ENCODE results near the gene GPAM.
"Not testable (repeated sequence)": the region's sequence is repeated elsewhere in the genome, so short reads cannot be mapped to it uniquely, and the experiment has no call there.

Gene GPAM

DNA sequence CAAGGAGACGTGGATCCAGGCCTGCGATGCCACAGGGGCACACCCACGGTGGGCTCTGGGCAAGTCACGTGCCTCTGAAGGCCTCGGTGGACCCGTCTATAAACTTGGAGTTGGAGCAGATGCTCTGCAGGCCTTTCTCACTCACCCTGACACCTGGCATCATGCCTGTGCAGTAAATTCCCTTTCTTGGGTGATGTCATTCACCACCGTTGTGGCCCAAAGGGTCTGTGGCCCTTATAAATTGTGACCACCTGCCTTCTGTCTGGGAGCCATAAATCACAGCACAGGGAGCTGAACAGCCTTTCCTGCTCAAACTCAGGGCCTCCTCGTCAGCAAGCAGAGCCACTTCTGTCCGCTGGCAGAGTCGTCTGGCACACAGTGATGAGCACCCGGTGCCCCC, 52.2 kb downstream of the GPAM start:
- no peak for FAIRE-seq

GRCh38 chr10:112126901-112127300, 56.7 kb downstream of the GPAM start:
- FAIRE-seq: no peak

DNA sequence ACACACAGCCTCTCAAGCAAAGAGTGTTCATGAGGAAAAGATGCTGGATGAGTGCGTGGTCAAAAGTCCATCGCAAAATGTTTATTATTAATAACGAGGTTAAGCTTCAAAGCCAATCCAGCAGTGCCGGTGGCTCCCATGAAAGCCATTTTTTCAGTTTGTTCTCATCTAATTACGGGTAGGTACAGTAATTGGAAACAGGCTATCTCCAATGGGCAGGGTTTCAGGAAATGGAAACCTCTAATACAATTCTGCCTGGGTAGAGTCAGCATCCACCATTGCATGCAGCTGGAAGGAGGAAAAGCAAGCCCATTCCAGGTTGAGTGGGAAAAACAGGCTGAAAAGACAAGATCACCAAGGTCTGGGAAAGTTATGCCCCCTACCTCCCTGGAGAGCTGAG, 57.4 kb downstream of the GPAM start:
- no peak for FAIRE-seq

GRCh38 chr10:112124866-112125265, 58.7 kb downstream of the GPAM start:
- FAIRE-seq: no peak

GRCh38 chr10:112122827-112123226, 60.7 kb downstream of the GPAM start:
- no peak for FAIRE-seq

DNA sequence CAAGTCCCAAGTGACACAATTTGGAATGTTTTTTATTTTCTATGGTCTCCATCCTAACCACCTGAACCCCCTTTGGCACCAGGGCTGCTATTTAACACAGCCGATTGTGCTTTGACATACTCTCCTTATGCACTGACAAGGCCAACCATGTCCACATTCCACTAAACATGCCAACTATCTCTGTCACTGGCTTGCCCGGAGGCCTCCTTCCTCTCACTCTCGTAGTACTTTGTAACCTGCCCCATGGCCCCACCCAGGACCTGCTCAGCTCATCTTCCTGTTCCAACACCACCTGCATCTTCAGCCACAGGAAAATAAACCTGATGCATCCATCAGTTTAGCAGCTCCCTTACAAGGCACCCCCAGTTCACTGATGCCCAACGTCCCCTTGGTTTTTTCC, 63.1 kb downstream of the GPAM start:
- no peak for FAIRE-seq

DNA sequence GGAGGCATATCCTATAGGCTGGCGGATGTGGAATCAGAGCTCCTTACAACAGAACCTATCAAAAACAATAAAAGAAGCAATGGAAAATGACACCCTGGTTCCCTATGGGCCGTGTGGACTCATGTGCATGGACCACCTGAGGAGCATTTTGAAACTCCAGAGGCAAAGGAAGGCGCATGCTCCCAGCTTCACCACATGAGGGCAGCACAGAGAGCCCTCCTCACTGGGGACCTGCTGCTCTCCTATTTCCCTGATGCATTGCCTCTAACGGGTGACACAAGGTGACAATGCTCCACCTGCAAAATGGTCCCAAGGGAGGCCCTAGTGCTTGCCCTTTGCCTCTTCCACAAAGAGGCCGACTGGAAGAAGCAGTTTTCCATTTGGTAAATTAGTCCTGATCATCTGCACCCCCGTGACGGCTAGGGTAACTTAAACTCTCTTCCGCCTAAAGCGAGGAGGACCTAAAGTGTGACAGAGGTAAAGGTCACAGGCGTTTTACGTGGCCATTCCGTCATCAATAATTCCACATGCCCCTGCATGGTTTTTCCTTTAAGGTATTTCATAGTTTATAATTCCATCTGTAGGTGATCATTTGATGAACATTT, 67.7 kb downstream of the GPAM start:
- no peak for FAIRE-seq

- FAIRE-seq: not testable (repeated sequence)
These were observed 73.8 kb downstream of the GPAM start for GRCh38 chr10:112109779-112110178.
